HepG2 (cell line): ENCODE measurements around the gene PRSS23. TPM values are rescaled to one million over a fixed set of nuclear protein-coding genes. Genes with fewer than 3 reads are reported as not detected.

Experiments used
- ATAC-seq: fragments of 200-7000 bp; cut with Tn5 transposase; 3 replicates; pipeline ENCODE4 v1.9.1; 2020; ENCODE audit warnings: mild to moderate bottlenecking, moderate library complexity
- BruUV-seq: library from RNA; stranded (reverse); fragments of 400-500 nt; replicated peaks from 2 replicates; lab custom pipeline; 2021; lab: Mats Ljungman, UMichigan
- CTCF ChIA-PET: fragments of 300-600 bp; formaldehyde crosslinking; extraction: SDS; loops from one replicate; lab custom pipeline; 2021; ENCODE audit warnings: low total read pairs, inconsistent platforms, low intra/inter-chr PET ratio; lab: Yijun Ruan, JAX
- POLR2A ChIA-PET: fragments of 350-600 bp; sonication (Branson Sonifier 250); formaldehyde crosslinking; loops from one replicate; lab custom pipeline; 2020; ENCODE audit warnings: antibody characterized with exemption, inconsistent platforms; lab: Yijun Ruan, JAX
- DNase-seq: peaks from one replicate; pipeline ENCODE4 v3.0.0-alpha.2; 2015; ENCODE audit warnings: low spot score
- FAIRE-seq: peaks from 3 replicates; lab custom pipeline; 2011; peaks lifted over from hg19 to GRCh38; lab: Jason Lieb, UNC
- H2AFZ ChIP-seq: one replicate; pipeline ENCODE4 v1.6.1; 2011; ENCODE audit warnings: low read length, inconsistent platforms
- H3K27ac ChIP-seq: fragments of 300-600 bp; 3 replicates; pipeline ENCODE4 v1.8.0; 2011; ENCODE audit warnings: mixed run types, mild to moderate bottlenecking, mixed read lengths, low read length, inconsistent platforms; ENCODE audit not compliant: insufficient read depth; ENCODE audit errors: extremely low read length
- H3K27me3 ChIP-seq, 2 experiments: fragments of 200-600 bp in 1 of 2; 2 replicates in 1 of 2; 3 replicates in 1 of 2; pipeline versions ENCODE4 v1.6.0 to v1.8.0; 2011; ENCODE audit warnings: low read length in 2 of 2, mild to moderate bottlenecking in 2 of 2, moderate library complexity in 2 of 2, inconsistent platforms in 1 of 2; ENCODE audit not compliant: insufficient read depth in 2 of 2, control insufficient read depth in 1 of 2
- H3K36me3 ChIP-seq, 2 experiments: fragments of 200-600 bp in 1 of 2; replicated peaks in 1 of 2; 2 replicates in 1 of 2; 3 replicates in 1 of 2; pipeline versions ENCODE4 v1.5.1 to v1.8.0; 2011; ENCODE audit warnings: low read length in 2 of 2, inconsistent platforms in 1 of 2; ENCODE audit not compliant: insufficient read depth in 2 of 2, control insufficient read depth in 1 of 2
- H3K4me1 ChIP-seq: 2 replicates; pipeline ENCODE4 v1.5.1; 2012; ENCODE audit warnings: low read length, inconsistent platforms; ENCODE audit not compliant: insufficient read depth
- H3K4me2 ChIP-seq: 2 replicates; pipeline ENCODE4 v1.6.0; 2011; ENCODE audit warnings: low read depth, low read length, inconsistent platforms
- H3K4me3 ChIP-seq, 3 experiments: fragments of 200-600 bp in 1 of 3; sonication (generic), shearing (Covaris generic) in 1 of 3; replicated peaks in 1 of 3; 2 replicates each; pipeline ENCODE4 v1.5.1; 2011 to 2016; ENCODE audit warnings: low read length in 3 of 3, inconsistent platforms in 2 of 3, low read depth in 2 of 3, mild to moderate bottlenecking in 2 of 3, control low read depth in 1 of 3, mixed read lengths in 1 of 3; ENCODE audit not compliant: insufficient read depth in 1 of 3
- H3K79me2 ChIP-seq: one replicate; pipeline ENCODE4 v1.6.1; 2011; ENCODE audit warnings: low read length, inconsistent platforms; ENCODE audit not compliant: insufficient read depth
- H3K9ac ChIP-seq: 2 replicates; pipeline ENCODE4 v1.6.0; 2011; ENCODE audit warnings: mild to moderate bottlenecking, low read depth, low read length, inconsistent platforms; ENCODE audit not compliant: insufficient read depth
- H3K9me3 ChIP-seq: 2 replicates; pipeline ENCODE4 v1.5.1; 2012; ENCODE audit warnings: mild to moderate bottlenecking, low read length
- H4K20me1 ChIP-seq: 2 replicates; pipeline ENCODE4 v1.6.0; 2011; ENCODE audit warnings: inconsistent platforms, mild to moderate bottlenecking, low read length, moderate library complexity; ENCODE audit not compliant: insufficient read depth
- GLI4 ChIP-seq: sonication (generic); formaldehyde crosslinking; IDR thresholded peaks from 2 replicates; pipeline ENCODE4 v1.5.1; 2020; ENCODE audit warnings: missing genetic modification reagents, mild to moderate bottlenecking, moderate library complexity, borderline replicate concordance
- HCFC1 ChIP-seq: fragments of 150-350 bp; IDR thresholded peaks from 2 replicates; pipeline ENCODE4 v1.6.1; 2014; ENCODE audit warnings: low read depth, low read length
- SETDB1 ChIP-seq: sonication (generic); formaldehyde crosslinking; IDR thresholded peaks from 2 replicates; pipeline ENCODE4 v1.5.1; 2020; ENCODE audit warnings: missing genetic modification reagents, mild to moderate bottlenecking, borderline replicate concordance
- ZNF503 ChIP-seq: sonication (generic); formaldehyde crosslinking; IDR thresholded peaks from 2 replicates; pipeline ENCODE4 v1.4.0; 2020; ENCODE audit warnings: missing genetic modification reagents
- ZNF547 ChIP-seq: sonication (generic); formaldehyde crosslinking; IDR thresholded peaks from 2 replicates; pipeline ENCODE4 v1.5.1; 2020; ENCODE audit warnings: mild to moderate bottlenecking, missing genetic modification reagents
- WGBS: methylation state at CpG from one replicate; pipeline ENCODE4 v1.1.6; 2017; ENCODE audit warnings: low lambda C conversion rate; 5-methylcytosine and 5-hydroxymethylcytosine counted together
- in situ Hi-C: cut with HindIII; loops from 2 replicates; pipeline ENCODE4 v1.10.0; 2017; ENCODE audit warnings: low pct_unique_long_range_greater_than_20kb; ENCODE audit not compliant: extremely low pct_ligation_motif_present
- intact Hi-C: fragments of 100-400 bp; cut with micrococcal nuclease; formaldehyde crosslinking; loops from one replicate; pipeline ENCODE4 v1.10.0; 2022; ENCODE audit not compliant: unreplicated experiment
- polyA plus RNA-seq, 8 experiments: library from polyadenylated mRNA; depleted of rRNA in 3 of 8; stranded (reverse) in 7 of 8; unstranded in 1 of 8; fragments of >200 nt; fragmentation: Illumina TruSeq in 4 of 8; extraction: Trizol in 4 of 8; gene quantifications; 2 replicates each; pipeline versions ENCODE4 v1.2.1 to v1.2.3, GENCODE V29; 2011 to 2016; ENCODE audit warnings: low read depth in 4 of 8, missing spikeins in 1 of 8, mixed read lengths in 1 of 8; ENCODE audit not compliant: insufficient read depth in 1 of 8
- total RNA-seq, 5 experiments: library from RNA; depleted of rRNA; stranded (reverse); fragments of >200 nt; fragmentation: Illumina TruSeq; extraction: Trizol; gene quantifications; 2 replicates each; pipeline ENCODE4 v1.2.3, GENCODE V29; 2016; ENCODE audit warnings: low read depth in 1 of 5

PRSS23 gene
- total and polyA plus RNA-seq, 2 of the 13 experiments (the other 11 are each of a cell fraction or from before 2014, with no cell fraction given): 0.20 to 0.30 TPM

- BruUV-seq: no TSS peak
- H2AFZ ChIP-seq: no peak overlapping the region
- H3K4me1 ChIP-seq: peaks cover 6% of the 10 kb centered on the region; the same call in 1 of the 2 replicates
- ChIA-PET POLR2A (no interaction called here), CTCF (interaction anchor here (1.9 kb wide), 1 partner anchor 347 kb away, joined by 7 read pairs; no protein-coding TSS in a partner anchor)
- no peaks in the 10 kb centered on the region for H4K20me1 ChIP-seq
- peaks cover 8 to 43% of the 10 kb centered on the region in 2 experiments; a peak in 4 of 5 replicates for H3K27me3 ChIP-seq
- ATAC-seq (no peak), FAIRE-seq (no peak), DNase-seq (no peak)
- H3K4me3 ChIP-seq: no peak overlapping the region
- H3K4me2 ChIP-seq: no peak overlapping the region
- TF ChIP-seq GLI4 (no peak), ZNF503 (CRISPR knock-in tag) (no peak)
- H3K27ac ChIP-seq: no peak overlapping the region
- no peak overlapping the region for H3K9ac ChIP-seq
- intact Hi-C loops: loop anchor here (5.0 kb wide), 1 partner anchor 346 kb away; no protein-coding TSS in a partner anchor
- in situ Hi-C loops: loop anchor here (25.0 kb wide), 1 partner anchor 441 kb away; the partner anchor contains the start of gene CCDC81
- H3K9me3 ChIP-seq: no peaks in the 10 kb centered on the region
- H3K36me3 ChIP-seq: no peaks in the 10 kb centered on the region
- 29% methylated on average over 5 of the region's 5 CpGs for WGBS
- H3K79me2 ChIP-seq: no peaks in the 10 kb centered on the region
These were observed 3.0 kb downstream of the PRSS23 start for GRCh38 chr11:86803136-86804045.

GRCh38 chr11:86804951-86805350 is 4.6 kb downstream of the PRSS23 start:
- H3K27me3 ChIP-seq: peaks cover 6 to 37% of the 10 kb centered on the region in 2 experiments; a peak in 4 of 5 replicates
- H2AFZ ChIP-seq: no peak overlapping the region
- no peaks in the 10 kb centered on the region for H3K79me2 ChIP-seq
- ChIA-PET POLR2A (no interaction called here), CTCF (no interaction called here)
- no peak overlapping the region for H3K4me2 ChIP-seq
- no peaks in the 10 kb centered on the region for H4K20me1 ChIP-seq
- no peak overlapping the region for H3K27ac ChIP-seq
- no peak for TF ChIP-seq SETDB1 (CRISPR knock-in tag)
- TF ChIP-seq HCFC1: no peak
- TF ChIP-seq ZNF547 (CRISPR knock-in tag): no peak
- no peaks in the 10 kb centered on the region for H3K9me3 ChIP-seq
- no peak for FAIRE-seq
- no TSS peak for BruUV-seq
- ATAC-seq: no peak
- in situ Hi-C loops: loop anchor here (25.0 kb wide), 1 partner anchor 443 kb away; the partner anchor contains the start of gene CCDC81
- DNase-seq: no peak
- H3K4me3 ChIP-seq: no peak overlapping the region
- 10% methylated on average over 3 of the region's 4 CpGs for WGBS
- no peaks in the 10 kb centered on the region for H3K36me3 ChIP-seq
- intact Hi-C loops: loop anchor here (5.0 kb wide), 1 partner anchor 348 kb away; no protein-coding TSS in a partner anchor
- H3K9ac ChIP-seq: no peak overlapping the region
- H3K4me1 ChIP-seq: peaks cover 6% of the 10 kb centered on the region; the same call in 1 of the 2 replicates
